GM21423 (cell line): ENCODE measurements around the gene KIRREL3.

Experiments
- ATAC-seq: cut with Tn5 transposase; IDR thresholded peaks from one replicate; pipeline ENCODE4 v1.9.1; 2021; ENCODE audit warnings: mild to moderate bottlenecking, moderate library complexity; ENCODE audit not compliant: unreplicated experiment

Gene KIRREL3

DNA sequence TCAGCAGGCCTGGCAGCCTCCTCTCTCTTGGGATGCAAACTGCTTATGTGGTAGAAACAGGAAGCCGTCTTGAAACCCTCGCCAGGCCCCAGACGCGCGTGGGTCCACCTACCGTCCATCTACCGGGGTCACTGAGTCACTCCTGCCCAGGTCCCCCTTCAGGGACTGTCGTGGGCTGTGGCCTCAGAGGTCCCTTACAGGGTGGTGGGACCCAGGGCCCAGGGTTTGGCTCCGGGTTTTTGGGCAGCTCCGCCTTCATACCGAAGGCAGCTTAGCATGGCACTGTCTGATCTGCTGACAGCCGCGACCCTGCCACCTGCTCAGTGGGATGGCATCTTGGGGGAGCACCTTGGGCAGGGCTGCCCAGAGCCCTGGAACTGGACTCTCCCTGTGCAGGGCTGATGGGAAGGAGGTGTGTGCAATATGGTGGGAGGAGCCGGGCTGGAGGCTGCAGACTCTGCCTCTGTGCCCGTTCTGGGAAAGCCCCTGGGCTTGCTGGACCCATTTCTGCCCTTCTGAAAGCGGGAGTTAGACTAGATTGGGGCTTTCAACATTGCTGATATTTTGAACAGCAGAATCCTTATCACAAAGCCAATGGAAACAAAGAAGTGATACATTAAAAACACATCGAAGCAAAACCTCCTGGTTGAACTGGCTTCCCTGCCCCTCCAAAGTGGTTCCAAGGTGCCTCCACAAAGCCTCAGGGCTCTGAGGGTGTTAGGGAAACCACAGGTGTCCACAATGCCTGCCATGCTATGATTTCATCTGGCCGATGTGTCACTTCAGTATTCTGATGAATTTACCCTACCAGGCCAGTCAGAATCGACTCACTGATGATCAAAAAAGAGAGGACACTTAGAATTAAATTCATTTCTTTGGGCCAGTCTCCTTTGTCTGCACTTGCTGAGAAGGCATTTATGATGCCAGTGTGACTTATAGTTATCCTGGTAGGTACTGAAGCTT lies 316.5 kb downstream of the KIRREL3 start:
- no peak for ATAC-seq

DNA sequence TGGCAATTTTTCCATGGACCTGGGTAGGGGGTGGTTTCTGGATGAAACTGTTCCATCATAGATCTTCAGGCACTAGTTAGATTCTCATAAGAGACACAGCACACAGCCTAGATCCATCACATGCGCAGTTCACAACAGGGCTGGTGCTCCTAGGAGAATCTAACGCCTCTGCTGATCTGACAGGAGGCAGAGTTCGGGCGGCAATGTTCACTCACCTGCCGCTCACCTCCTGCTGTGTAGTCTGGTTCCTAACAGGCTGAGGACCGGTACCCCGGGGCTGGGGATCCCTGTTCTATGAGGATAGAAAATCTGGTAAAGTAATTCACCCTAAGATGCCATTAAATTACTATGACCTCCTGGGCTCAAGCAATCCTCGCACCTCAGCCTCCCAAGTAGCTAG lies 318.0 kb downstream of the KIRREL3 start:
- no peak for ATAC-seq

DNA sequence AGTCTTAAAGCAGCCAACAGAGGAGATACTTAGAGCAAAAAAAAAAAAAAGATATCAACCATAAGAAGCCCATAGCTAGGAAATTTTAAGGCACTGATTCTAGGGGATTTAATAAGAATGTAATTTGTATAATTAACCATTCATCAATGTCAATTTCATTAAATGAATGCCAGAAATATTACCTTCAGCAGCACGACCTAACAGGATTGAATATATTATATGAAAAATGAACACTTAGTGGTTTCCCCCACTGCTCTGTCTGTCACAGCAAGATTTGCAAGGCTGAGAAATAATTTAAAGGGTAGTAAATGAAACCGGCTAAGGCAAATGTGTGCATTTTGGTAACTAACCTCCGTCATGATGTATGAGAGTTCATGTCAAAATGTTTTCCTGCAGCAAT lies 319.9 kb downstream of the KIRREL3 start:
- ATAC-seq: no peak

DNA sequence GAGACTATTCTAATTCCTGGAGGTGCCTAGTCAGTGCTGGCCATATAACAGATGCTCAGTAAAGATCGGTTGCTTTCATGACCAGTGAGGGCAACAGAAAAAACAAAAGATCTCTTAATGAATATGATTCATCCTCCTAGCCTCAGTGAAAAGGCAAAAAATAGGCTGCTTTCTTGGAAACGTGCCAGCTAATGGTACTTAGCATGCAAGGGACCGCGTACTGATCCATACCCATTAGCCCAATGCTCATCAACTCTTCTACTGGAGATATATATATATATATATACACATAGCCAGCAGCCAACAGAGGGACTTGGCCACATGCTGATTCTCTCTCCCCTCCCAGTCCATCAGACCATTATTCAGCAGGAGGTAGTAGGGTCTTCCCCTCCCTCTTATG lies 320.4 kb downstream of the KIRREL3 start:
- no peak for ATAC-seq

DNA sequence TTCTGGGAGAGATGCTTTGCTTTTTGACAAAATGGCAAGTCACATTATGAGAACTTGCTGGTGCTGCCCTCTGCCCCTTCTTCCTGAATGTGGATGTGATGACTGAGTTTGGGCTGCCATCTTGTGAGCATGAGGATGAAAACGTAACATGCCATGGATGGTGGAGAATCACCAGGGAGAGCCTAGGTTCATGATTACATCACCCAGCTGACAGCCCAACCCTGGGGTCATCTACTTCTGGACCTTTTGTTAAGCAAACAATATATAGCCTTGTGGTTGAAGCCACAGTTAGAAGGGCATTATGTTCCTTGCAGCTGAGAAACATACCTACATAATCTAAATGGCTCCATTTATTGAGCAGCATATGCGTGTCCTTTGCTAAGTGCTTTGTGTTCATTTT lies 321.5 kb downstream of the KIRREL3 start:
- ATAC-seq: no peak

DNA sequence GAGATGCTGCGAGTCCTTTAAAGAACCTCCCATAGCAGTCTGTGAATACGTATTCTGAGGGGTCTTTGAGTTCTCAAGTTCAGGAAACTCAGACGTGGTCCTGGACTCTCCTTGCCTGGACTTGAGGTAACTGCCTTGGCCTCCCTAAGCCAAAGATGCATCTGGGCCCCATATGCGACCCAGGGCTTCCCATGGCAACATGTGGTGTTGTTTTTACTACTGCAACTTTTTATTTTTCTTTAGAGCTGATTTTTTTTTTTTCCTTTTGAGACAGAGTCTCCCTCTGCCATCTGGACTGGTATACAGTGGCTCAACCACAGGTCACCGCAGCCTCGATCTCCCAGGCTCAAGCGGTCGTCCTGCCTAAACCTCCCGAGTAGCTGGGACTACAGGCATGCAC lies 324.0 kb downstream of the KIRREL3 start:
- no peak for ATAC-seq

DNA sequence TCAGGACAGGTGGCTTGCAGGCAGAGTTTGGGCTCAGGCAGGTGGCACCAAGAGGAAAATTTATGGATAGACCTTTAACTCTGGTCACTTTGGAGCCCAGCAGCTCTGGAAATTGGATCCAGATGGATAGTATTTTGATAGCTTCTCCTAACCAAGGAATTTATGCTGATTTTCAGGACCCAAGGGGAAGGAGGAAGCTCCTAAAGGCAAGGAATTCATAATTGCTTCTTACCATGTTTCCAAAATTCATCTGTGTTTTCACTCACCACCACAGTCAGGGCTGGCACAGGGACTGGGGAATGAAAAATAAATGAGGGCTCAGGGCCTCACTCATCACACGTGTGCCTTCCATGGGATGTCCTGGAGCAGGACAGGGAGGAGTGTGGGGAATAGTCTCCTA lies 327.3 kb downstream of the KIRREL3 start:
- ATAC-seq: no peak

DNA sequence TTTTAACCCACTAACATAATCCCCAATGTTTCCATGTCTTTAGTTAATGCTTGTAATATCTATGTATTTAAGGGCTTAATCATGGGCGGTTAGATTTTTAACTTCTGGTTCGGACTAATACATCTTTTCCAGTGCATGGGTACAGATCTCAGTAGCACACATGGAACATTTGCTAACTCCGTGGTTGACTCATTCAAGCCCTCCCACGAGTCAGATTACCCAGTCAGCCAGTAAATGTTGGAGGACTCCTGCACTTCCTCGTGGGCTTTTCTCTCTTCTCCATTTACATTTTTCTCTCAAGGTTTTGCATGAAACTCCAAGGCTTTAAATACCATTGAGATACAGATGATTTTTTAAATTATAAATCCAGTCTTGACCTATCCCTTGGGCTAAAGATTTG lies 331.2 kb downstream of the KIRREL3 start:
- ATAC-seq: no peak

DNA sequence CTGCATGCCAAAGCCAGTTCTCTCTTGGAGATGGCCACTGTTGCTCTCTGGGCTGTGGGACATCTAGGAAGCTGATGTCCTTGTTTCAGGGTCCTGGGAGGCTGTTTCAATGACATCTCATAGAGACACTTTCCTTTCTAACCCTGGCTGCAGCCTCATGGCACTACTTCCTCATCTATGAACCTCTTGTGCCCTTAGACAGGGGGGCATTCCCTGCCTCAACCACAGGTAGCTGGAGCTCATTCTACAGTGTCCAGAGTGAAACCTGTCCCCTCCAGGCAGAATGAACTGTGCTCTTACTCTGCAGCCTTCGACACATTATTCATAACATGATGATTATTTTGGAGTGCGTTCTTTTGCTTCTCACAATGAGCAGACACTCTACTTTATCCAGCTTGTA lies 335.9 kb downstream of the KIRREL3 start:
- no peak for ATAC-seq

DNA sequence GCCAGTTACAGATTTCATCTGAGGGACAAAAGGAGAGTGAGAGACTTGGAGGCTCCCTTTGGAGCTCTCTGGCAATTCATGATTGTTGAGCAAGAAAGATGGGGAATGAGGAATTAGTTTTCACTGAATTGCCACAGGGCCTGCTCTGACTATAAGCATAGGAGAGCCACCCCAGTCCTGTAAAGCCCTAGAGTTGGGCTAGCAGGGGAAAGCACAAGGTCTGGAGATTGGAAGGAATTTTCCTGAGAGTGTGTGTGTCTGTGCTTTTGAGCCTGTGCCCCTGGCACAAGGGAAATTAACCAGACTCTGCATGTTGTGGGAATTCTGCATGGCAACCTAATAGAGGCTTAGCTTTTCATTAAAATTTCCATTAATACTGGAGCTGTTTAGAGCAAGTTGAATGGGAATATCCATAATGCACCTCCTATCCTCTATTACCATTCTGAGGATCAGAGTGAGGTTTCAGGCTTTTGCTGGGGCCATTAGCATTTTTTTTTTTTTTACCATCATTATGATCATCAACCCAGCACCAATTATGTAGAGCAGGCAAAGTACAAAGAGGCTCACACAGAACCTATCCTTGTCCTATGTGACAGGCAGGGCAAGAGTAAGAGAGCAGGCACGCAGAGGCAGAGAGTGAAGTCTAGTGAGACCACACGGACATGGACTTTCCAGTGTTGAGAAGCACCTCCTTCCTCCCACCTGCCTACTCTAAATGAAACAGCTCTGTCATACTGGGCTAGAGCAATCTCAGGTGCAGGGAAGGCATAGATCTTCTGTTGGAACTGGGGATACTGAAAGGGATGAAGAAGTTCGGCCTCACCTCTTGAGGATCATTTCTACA lies 336.6 kb downstream of the KIRREL3 start:
- ATAC-seq: no peak

DNA sequence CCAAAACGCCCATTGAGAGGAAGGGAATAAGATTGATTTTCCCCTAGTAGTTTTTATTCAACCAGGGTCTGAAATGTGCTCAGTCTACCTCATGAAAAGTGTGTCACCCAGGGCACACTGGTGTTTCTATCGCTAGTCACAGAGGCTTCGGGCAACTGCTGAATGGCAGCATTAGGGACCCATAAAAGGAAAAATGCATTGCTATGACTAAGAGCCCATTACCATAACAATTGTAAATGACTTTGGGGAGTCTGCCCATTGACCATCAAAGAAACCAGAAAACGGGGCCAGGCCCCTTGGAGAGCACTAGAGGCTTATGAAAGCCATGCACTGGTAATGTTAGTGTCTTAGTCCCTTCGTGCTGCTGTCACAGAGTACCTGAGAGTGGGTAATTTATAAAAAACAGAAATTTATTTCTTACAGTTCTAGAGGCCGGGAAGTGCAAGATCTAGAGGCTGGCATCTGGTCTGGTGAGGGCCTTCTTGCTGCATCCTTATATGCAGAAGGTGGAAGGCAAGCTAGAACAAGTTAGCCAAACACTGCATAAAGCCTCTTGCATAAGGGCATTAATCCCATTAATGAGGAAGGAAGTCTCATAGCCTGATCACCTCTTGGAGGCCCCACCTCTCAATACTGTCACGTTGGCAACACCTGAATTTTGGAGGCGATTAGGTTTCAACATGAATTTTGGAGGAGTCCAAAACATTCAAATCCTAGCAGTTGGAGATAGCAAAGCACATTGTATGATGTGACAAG lies 338.4 kb downstream of the KIRREL3 start:
- ATAC-seq: no peak

DNA sequence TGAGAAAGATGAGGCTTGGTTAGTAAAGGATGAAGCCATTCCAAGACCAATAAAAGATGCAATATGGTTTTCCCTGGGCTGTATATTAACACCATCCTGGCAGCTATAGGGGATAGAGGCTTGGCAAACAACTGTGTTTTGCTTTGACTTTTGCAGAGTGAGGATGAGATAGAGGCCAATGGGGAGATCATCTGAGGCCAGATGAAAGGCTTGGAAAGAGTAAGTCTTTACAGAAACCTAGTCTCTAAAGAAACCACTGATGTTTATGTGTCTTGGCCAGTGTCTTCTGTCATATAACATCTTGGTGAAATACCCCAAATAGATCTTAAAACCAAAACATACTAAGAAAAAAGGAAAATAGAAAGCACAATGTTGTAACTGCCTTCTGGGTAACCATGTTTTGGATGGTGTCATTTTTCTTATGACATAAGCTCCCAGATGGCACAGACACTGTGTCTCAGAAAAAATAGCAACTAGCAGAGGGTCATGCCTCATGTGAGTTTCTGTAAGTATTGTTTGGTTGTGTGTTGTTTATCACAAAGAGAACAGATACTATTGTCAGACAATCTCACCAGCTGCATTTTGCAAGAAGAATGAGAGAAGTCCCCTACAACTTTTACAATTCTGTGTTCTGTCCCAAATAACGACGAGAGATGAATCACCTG lies 339.7 kb downstream of the KIRREL3 start:
- no peak for ATAC-seq

DNA sequence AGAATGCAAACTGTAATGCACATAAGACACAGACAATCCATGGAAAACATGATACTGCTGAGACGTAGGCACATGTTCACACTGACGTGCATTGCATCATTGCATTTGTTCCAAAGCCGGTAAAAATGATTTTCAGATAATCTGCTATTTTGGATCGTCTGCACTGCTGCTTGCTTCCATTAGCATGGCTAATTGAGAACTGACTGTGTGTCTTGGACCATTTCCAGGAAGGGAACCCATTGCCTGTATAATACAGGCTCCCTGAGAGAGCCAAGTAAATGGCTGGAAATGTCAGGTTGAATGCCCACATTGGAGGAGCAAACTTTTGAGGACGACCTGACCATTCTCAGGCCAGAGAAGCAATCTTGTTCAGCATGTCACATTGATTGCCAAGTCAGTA lies 340.2 kb downstream of the KIRREL3 start:
- ATAC-seq: no peak

DNA sequence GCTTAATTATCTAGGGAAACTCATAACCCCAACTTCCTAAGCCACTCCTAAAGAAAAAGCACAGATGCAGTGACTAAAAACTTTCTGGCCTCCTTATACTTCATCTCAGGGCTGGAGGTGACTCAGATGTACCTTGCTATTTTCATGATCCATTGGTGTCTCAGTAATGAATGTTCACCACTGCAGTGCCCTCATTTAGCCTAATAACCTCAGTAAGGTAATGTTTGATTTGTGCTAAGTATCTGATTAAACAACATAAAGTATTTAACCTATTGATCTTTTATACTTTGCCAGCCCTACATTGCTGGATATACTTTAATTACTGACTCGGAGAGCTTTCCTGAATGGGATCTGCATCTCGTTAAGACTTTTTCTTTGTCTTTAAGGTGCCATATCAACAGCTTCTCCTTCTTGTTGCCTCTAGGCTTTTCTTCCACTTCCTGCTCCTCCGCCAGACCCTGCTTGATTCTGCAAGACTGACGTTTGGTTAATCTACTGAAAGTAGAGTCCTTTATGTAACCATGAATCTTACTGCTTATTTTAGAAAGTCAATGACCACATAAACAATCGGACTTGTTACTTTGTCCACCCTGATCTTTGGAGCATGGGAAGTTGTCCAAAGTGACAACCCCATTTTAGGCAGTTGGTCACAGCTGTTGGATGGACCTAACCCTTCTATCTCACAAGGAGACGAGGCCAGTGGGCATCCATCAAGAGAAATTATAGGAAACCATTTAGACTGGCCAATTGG lies 342.1 kb downstream of the KIRREL3 start:
- ATAC-seq: no peak

DNA sequence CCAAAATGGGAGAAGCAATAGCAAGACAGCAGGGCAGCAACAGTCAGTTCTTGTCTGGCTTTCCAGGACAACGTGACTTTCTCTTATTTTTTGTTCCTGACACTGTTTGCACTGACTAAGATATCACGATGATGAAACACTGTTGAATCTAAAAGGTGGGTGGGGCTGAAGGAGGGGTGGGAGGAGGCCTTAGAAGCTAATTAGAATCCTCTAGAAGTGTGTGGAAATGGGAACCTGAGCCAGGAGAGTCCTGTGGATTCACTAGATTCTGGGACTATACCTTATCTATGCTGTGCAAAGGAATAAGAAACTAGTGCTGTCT lies 344.8 kb downstream of the KIRREL3 start:
- ATAC-seq: no peak

DNA sequence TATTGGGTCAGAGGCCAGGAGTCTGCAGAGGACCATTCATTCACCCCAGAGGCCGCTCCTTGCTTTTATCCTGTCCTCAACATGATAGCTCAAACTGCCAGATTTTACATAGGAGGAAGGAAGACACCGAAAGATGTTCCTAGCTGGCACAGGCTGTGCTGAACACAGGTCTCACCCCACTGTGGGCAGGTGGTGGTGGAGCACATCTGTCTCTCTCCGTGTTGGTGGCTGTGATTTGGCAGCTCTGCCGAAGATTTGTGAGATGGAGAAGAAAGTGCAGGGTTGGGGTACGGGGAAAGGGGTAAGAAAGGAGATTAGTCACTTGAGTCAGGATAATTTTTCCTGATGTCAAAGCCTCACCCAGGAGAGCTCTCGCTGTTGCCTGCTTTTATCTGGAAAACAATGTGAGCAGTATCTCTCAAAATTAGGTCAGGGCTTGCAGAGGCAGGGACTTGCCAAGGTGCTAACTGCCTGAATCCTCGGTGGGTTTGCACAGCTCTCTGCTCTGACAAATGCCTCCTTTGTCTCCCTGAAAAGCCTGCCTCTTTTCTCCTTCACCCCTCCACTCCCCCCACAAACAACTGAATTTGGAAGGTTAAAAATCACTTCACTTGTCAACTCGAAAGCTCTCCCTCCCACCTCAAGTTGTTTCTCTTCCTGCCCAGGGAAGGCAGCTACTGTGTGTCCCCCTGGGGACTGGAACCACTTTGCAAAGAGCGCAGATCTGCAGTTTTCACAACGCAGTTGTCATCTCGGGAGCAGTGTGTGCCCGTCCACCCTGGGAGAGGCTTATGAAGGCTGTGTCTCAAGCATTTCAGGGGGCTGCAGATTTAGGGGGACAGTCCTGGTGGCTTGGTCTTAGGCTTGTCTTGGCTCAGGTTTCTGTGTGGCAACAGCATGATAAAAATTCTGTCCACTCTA lies 345.4 kb downstream of the KIRREL3 start:
- no peak for ATAC-seq

DNA sequence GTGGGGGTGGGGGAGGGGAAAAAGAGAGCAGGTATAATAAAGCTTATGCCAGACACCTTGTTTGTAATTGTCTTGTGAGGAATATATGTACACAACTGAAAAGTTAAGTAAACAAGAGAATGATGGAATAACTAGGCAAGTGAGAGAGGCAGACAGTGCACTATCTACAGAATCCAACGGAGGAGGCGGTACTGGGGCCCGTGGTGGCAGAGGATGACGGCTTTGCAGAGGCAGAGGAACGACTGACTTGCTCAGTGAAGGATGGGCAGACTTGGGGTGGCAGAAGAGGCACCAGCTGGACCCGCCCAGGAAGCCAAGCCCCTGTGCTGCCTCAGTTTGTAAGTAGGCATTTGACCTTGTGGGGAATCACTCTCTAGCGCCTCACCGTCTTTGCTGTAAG lies 347.5 kb downstream of the KIRREL3 start:
- no peak for ATAC-seq

DNA sequence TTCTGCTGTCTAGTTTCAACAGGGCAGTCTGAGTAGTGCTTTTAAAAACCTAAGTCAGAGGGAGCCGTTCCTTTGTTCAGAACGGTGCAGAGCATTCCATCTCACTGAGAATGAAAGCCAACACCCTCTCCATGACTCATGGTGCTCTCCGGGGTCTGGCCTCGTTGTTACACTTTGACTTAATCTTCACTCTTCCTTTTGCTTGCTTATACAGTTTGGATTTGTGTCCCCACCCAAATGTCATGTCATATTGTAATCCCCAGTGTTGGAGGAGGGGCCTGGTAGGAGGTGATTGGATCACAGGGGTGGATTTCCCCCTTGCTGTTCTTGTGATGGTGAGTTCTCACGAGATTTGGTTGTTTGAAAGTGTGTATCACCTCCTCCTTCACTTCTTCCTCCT lies 352.8 kb downstream of the KIRREL3 start:
- no peak for ATAC-seq
